Measurements from ENCODE around the gene TRIP12.
"Not testable (repeated sequence)": the region's sequence is repeated elsewhere in the genome, so short reads cannot be mapped to it uniquely, and the experiment has no call there.

TRIP12 gene

DNA sequence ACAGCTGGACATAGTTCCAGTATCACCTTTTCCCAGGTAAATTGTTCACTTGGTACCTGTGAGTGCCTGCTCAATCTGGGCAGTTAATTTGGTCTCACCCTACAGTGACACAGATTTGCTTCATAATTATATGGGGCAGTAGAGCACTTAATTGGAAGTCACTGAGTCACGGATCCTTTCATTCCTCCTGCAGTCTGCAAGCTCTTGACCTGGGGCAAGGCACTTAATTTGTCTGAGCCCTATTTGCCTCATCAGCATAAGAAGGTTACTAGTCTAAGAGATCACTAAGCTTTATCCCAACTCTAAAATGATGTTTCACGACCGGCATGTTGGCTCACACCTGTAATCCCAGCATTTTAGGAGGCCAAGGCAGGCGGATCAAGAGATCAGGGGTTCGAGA lies 9.4 kb upstream of the TRIP12 start:
- FAIRE-seq (no peak), DNase-seq (ENCODE audit: insufficient read length, low spot score) (no peak)

DNA sequence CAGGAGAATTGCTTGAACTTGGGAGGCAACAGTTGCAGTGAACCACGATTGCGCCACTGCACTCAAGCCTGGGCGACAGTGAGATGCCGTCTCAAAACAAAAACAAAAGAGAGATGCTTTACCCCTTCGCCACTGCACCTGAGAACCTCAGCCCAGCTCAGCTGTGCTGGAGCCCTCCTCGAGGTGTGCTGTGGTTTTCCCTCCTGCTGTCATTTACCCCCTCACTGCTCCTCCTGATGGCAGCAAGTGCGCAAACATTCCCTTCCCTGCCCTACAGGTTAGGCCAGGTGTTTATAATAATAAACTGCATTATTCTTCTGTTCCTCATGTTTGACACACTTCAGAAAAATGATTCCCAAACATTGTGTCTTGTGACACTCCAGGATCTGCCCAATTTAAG lies 8.8 kb upstream of the TRIP12 start:
- no peak for DNase-seq (ENCODE audit: insufficient read length, low spot score)
- TF ChIP-seq, protein P1, sequence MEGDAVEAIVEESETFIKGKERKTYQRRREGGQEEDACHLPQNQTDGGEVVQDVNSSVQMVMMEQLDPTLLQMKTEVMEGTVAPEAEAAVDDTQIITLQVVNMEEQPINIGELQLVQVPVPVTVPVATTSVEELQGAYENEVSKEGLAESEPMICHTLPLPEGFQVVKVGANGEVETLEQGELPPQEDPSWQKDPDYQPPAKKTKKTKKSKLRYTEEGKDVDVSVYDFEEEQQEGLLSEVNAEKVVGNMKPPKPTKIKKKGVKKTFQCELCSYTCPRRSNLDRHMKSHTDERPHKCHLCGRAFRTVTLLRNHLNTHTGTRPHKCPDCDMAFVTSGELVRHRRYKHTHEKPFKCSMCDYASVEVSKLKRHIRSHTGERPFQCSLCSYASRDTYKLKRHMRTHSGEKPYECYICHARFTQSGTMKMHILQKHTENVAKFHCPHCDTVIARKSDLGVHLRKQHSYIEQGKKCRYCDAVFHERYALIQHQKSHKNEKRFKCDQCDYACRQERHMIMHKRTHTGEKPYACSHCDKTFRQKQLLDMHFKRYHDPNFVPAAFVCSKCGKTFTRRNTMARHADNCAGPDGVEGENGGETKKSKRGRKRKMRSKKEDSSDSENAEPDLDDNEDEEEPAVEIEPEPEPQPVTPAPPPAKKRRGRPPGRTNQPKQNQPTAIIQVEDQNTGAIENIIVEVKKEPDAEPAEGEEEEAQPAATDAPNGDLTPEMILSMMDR (IDR thresholded peaks at IDR 0.05; ENCODE audit: insufficient read depth, missing control alignments): no peak
- FAIRE-seq: no peak

More for the DNA sequence above, 9.4 kb upstream of the TRIP12 start:
- TF ChIP-seq, protein P1 (IDR thresholded peaks at IDR 0.05; ENCODE audit: insufficient read depth, missing control alignments): no peak

DNA sequence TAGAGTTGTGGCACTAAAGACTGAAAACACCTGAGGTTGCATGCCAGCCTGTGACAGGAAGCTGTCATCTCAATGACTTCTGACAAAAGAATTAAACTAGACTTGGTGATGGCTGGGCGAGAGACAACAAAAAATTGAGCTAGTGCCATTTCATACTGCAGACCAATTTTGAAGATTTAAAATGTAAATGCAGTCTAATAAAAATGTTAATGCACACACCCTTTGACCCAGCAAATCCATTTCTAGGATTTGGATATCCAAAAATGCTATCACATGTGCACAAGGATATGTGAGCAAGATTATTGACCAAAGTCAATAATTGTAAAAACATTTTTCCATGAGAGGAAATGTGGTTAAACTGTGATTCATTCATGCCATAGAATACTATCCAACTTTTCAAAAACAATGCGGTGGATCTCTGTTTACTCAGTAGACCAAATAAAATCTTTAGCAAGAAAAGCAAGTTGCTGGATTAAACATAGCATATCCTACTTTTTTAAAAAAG lies 6.1 kb upstream of the TRIP12 start:
- no peak for FAIRE-seq
- TF ChIP-seq, protein P1 (IDR thresholded peaks at IDR 0.05; ENCODE audit: insufficient read depth, missing control alignments): no peak
- DNase-seq (ENCODE audit: insufficient read length, low spot score): no peak

DNA sequence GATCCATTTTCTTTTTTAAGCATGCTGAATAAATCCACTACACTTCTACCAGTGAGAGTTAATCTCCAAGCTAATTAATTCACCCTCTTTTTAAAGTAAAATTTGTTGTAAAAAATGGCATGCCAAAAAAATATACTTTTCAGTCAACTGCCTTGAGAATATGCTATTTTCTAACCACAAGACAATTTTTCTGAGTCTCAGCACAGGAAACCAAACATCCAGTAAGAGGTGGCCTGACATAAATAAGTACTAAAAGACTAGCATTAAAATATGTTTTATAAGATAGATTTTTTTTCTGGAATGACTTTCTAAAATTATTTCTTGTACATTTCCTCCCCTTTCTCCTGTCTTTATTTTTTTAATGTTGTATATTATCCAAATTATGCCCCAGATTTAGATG lies 3.4 kb upstream of the TRIP12 start:
- no peak for DNase-seq (ENCODE audit: insufficient read length, low spot score)
- TF ChIP-seq, protein P1 (IDR thresholded peaks at IDR 0.05; ENCODE audit: insufficient read depth, missing control alignments): no peak
- FAIRE-seq: no peak

DNA sequence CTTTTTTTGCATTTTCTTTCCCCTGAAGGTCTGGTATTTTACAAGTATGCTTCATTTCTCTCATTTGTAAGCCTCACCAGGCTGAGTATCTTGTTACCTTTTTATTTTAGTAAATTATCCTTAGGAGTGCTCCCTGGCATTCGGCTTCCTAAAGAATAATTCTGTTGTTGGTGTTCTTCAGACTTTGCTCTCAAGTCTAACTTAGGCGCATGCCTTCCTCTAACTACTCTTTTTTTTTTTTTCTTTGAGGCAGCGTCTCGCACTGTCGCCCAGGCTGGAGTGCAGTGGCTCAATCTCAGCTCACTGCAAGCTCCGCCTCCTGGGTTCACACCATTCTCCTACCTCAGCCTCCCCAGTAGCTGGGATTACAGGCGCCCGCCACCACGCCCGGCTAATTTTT lies 2.7 kb upstream of the TRIP12 start:
- not testable (repeated sequence) for FAIRE-seq; DNase-seq (ENCODE audit: insufficient read length, low spot score)

DNA sequence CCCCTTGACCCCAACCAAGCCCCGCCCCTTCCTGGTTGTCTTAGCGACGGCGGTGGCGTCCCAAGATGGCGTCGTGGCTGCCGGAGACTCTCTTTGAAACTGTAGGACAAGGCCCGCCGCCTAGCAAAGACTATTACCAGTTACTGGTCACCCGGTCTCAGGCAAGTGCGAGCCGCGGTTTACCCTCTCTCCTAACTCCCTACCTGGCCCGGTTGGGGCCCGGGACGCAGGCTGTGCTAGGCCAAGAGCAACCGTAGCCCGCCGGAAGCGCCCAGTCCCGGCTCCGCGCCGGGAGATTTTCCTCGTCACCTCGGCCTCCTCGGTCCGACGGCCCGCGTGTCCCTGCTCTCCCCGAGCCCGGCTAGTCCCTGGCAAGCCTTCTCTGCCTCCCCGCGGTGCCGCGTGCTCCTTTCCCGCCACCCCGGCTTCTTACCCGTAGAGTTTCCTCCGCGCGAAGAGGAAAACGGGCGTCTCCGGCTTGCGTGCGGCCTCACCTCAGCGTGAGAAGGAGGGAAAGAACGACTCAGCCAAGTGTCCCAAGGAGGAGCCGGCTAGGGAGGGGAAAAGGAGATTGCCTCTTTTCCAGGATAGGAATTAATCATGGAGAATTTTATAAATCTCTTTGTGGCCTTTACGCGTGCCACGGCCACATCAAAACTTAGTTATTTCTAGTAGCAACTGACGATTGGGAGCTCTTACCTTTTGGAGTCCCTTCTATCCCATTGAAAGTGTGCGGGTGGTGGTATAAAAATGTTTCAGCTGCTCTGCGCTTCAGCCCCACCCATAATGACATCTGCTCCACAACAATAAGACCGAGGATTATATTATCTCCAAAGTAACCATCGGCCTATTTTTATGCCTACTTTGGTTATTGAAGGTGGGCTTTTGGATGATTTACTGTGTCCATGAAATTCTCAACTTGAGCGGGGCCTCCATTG lies 909 bp upstream of the TRIP12 start, which contains the start of gene FBXO36:
FBXO36 (plus strand) TSS at position 55 of the 938 bp plus-strand sequence; CDS start at position 66, 11 bp downstream.
- TF ChIP-seq, protein P1 (IDR thresholded peaks at IDR 0.05; ENCODE audit: insufficient read depth, missing control alignments): no peak
- FAIRE-seq (no peak), DNase-seq (ENCODE audit: insufficient read length, low spot score) (no peak)

DNA sequence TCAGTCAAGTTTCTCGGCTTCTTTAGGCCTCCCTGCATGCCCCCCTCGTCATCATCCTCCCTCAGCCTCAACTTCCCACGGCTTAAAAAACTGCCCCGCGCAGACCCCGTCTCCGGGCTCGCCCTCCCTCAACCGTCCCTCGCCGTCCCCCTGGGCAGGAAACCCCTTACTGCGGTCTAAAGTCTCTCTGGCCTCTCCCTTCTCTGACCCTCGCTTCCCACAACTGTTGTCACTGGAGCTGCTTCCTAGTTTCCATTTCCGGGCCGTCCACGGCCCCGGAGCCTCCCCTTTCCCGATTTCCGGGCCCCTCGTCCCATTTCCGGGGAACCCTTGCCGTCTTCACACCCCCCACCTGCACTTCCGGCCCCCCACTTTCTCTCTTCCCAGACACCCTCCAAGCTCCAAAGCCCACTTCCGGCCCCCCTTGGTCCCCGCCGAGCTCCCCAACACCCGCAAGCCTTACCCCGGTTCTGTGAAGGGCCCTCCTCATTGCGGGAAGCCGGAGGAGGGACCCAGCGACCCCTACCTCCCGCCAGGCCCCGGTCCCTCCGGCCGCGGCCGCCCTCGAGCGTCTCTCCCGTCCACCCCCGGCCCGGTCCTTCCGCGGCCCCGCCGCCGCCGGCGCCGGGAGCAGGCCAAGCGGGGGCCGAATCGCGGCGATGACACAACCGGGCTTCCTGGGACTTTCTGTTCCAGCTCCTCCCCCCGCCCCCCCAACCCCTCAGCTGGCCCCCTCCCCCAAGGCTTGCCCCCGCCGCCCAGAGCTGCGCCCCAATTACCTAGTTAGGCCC lies 513 bp downstream of the TRIP12 start:
- DNase-seq (ENCODE audit: insufficient read length, low spot score): no peak
- TF ChIP-seq, protein P1 (IDR thresholded peaks at IDR 0.05; ENCODE audit: insufficient read depth, missing control alignments): no peak
- no peak for FAIRE-seq
